Stimulated activated naive CD8-positive, alpha-beta T cell treated with anti-CD3 and anti-CD28 coated beads, Interleukin-15, Interleukin-2, amounts not matched to agents 100 U/mL and 50 U/mL, for 24 hours (primary cell): ENCODE results near the gene SPINK6.

Experiments used
- ATAC-seq: fragments of 150-1000 bp; cut with Tn5 transposase; one replicate; pipeline ENCODE4 v1.10.0; 2021
- DNase-seq: peaks from one replicate; pipeline ENCODE4 v3.0.0; 2021

Gene SPINK6, protein sequence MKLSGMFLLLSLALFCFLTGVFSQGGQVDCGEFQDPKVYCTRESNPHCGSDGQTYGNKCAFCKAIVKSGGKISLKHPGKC

DNA sequence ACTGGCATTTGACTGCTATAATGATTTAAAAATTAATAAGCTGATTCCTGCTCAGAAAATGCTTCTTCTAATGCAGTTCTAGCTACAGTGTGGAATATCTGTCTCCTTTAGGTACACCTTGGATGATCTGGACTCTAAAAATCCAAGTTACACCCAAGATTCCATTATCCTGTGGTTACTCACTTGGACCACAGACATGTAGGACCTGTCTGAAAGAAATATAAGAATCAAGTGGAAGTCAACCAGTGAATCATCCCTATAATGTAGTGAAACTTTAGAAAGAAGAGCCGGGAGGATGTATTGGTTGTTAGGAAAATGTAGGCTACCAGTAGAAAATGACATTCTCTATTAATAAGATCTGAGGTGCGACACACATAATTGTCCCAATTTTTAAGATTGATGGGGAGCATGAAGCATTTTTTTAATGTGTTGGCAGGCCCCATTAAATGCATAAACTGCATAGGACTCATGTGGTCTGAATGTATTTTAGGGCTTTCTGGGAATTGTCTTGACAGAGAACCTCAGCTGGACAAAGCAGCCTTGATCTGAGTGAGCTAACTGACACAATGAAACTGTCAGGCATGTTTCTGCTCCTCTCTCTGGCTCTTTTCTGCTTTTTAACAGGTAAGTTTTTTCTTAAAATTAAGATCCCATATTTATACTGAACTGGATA, at the start of gene SPINK6:
TSS of gene SPINK6 (plus strand) at position 512 of the 673 bp plus-strand sequence. CDS start at position 567, 55 bp downstream.
- no peak for DNase-seq
- no peak for ATAC-seq

DNA sequence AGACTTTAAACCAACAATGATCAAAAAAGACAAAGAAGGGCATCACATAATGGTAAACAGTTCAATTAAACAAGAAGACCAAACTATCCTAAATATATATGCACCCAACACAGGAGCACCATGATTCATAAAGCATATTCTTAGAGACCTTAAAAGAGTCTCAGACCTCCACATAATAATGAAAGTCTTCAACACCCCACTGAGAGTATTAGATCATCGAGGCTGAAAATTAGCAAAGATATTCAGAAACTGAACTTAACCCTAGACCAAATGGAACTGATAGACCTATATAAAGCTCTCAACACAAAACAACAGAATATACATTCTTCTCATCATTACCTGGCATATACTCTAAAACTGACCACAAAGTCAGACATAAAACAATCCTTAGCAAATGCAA, 46.2 kb upstream of the SPINK6 start:
- DNase-seq (no peak), ATAC-seq (no peak)

DNA sequence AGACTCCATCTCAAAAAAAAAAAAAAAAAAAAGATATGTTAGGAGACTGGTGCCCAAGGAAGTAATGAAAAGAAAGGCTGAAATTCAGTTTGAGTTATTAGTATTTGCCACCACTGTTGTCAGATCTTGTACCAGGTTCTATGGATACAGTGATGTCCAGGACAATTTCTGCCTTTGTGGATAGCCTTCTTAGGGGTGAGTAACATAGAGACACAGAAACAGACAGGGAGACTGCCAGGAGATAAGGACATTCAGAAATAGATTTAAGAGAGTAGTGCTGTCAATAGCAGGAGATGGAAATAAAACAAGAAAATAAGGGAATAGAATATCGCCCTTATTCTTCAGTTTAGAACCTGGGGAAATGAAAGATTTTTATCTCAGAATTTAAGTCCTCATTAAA, 40.8 kb upstream of the SPINK6 start:
- DNase-seq (no peak), ATAC-seq (no peak)

DNA sequence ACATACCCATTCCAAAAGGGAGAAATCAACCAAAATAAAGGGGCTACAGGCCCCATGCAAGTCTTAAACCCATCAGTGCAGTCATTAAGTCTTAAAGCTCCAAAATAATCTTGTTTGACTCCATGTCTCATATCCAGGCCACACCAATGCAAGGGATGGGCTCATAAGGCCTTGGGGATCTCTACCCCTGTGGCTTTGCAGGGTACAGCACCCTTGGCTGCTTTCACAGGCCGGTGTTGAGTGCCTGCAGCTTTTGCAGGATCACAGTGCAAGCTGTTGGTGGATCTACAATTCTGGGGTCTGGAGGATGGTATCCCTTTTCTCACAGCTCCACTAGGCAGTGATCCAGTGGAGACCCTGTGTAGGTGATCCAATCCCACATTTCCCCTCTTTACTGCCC, 39.5 kb upstream of the SPINK6 start:
- ATAC-seq (no peak), DNase-seq (no peak)

DNA sequence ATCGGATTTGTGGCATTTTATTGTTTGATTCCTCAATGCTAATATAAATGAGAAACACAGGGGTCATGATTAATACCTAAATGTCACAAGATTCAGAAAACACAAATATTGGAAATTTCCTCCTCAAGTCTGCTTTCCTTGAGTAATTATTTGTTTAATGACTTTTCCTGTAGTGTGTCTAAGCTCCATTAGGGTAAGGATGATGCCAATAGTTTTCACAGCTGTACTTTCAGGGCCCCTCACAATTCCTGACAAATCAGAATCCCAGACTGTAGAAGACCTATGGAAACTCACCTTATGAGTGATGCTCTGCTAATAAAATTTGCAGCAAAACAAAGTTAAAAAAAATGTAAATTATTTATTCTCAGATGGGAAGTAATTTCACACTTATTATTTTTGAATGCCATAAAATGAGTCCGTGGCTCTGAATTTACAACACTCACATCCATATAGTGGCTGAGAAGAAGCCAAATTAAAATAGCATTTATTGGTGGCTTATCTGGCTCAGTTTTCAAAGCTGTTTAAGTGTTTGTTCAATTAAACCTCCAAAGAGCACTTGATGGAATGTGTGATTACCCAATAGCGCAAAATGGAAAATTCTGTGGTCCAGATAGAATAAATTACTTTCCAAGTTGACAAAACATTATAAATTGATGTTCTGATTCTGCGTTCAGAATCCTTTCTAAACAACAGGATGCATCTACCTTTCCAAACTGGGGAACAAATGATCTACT, 36.1 kb upstream of the SPINK6 start:
- ATAC-seq, result no peak
- DNase-seq, result no peak

DNA sequence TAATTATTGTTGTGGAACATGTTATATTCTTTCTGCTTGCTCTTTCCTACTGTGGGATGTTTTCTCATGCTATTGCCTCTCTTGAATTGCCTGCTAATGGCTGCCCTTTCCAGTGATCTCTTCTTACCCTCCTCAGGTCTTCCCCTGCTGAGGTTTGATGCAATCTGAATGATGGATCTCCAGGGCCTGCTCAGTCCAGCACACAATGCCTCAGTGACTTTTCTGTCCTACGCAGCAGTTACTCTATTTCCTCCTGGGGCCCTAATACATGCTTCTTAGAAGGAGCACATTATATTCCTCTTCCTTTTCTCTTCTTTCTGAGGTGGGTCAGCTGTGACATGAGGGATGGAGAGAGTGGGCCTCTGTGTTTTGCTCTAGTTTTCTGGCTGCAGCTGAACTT, 34.6 kb upstream of the SPINK6 start, which contains the start of gene SPINK14:
TSS of gene SPINK14 (plus strand) at position 301 of the 400 bp plus-strand sequence. CDS start 1,187 bp downstream, outside the sequence.
- no peak for DNase-seq
- ATAC-seq, result no peak

DNA sequence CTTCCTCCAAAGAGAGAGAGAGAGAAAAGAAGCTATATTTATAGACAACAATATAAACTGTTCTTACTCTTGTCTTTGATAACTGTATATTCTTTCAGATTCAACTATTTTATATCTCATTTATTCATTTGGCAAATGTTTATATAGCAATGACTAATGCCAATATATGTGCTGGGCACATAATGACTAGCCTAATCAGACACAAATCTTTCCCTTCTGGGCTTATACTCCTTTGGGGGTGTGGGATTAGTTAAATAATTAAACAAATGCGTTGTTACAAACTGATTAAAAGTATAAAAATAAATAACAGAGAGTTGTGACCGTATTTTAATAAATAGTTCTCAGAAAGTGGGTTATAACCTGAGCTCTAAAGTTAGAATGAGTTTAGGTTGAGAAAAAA, 30.5 kb upstream of the SPINK6 start:
- ATAC-seq (no peak), DNase-seq (no peak)

DNA sequence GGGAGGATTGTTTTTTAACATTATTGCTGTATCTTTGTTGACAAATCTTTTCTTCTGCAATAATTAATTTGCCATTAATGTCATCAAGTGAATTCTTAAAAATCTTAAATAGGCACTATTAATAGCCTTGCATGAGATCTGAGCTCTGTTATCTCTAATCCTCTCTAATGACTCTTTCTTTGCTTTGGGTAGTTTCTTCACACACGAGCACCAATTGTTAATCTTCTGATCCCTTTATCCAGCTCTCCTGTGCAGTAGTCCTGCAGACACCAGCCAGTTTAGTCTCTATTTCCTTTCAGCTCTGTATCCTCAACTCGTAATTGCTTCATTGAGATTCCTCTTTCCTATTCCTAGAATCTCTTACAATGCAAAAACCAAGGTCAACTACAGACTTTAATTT, 26.4 kb upstream of the SPINK6 start:
- DNase-seq, result no peak
- ATAC-seq, result no peak

DNA sequence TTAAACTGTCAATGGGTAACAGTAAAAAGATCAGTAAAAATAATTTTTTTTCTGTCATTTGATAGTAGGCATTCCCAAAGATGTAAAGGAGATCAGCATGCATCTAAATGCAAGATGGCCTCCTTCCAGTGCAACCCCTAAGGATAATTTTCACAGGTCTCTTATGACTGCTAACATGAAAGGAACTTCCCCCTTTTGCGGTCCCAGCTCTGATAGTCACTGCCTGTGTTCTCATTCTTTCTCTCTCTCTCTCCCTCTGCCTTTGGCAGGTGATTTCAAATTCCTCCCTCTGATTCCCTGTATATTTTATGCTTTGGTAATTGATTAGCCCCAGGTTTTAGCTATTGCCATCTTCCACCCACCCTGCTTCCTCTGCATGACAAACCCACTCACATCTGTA, 25.6 kb upstream of the SPINK6 start:
- DNase-seq (no peak), ATAC-seq (no peak)

DNA sequence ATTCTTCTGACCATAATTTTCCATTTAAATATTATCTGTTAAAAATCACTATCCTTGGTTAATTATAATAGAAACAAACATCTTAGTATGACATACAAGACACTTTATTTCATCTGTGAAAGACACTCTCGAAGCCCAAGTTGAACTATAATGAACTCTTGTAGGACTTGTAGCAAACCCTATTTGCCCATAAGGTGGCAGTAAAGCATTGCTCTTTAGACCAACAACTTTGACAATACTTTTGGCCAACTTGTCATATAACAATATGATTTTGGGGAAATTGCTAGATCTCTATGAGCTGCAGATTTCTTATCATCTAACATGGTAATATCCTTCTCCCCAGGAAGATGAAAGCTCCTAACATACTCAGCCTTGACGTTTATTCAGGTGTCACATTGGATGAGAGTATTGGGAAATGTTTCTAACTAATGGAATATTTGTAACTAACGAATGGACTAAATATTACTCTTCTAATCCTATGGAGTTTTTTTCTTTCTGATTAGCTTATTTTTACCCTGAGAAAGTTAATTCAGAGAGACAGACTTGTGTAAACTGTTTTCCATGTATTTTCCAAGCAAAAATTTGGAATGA, 23.5 kb upstream of the SPINK6 start:
- no peak for DNase-seq
- ATAC-seq, result peak; percentile 66

DNA sequence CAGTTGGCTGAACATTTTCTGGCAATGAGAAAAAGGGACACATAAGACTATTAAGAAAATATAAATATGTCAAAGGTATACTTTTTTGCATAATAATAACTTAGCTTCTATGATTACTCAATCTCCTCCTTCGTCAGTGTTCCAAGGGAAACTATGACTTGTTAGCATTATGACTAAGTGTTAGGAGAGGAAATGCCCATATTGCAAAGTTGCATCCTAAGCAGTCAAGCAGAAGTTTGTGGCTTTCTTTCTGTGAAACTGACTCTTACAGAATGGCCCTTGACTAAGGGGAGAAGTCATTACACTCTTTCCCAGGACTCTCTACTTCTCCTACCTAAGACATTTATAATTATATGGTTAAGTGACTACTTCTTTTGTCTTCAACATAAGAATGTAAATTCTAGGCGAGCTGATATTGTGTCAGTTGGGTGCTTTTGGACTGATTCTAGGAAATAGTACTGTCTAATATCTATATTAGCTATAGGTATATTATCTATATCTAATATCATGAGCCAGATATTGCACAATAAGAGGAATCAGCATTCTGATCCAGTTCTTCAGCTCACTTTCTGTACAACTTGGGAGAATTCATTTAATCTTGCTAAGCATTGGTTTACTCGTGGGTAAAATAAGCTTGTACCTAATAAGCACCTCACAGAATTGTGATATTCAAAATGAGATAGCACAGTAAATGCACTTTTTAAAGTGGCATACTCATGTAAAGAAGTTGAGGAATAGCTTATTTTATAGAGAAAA, 16.4 kb upstream of the SPINK6 start:
- DNase-seq (no peak), ATAC-seq (peak; percentile 98)

DNA sequence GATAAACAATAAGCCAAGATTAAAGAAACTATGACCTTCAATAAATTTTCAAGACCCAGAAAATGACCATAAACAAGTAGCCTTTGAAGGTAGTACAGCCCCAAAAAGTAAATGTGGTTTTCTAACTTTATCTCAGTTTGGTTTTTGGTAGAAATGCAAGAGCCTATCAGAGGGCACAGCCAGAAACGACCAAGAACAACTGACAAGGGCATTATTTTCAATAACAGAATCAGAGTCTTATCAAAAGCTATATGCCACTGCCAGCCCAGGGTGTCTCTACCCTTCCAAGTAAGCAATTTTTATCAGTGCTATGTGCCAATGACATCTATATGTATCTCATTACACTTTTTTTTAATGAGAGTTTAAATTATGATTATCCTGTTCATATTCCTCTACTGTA, 11.8 kb upstream of the SPINK6 start:
- DNase-seq, result no peak
- ATAC-seq, result no peak

DNA sequence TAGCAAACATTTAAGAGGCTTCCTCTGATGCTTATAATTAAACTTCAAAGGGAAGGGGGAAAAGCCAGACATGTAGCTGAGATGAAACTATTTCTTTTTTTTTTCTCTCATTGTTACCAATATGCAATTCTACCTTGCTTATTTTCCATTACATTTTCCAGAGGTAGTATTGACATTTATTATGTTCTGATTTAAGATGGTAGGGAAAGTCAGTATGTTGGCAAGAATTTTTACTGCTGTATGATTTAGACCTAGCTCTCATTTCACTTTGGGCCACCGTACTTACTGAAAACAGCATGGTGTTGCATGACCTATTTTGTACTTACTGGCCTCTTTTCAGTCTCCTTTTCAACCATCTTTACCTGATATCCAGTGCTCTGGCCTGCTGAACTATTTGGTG, 9.6 kb upstream of the SPINK6 start:
- DNase-seq, result no peak

DNA sequence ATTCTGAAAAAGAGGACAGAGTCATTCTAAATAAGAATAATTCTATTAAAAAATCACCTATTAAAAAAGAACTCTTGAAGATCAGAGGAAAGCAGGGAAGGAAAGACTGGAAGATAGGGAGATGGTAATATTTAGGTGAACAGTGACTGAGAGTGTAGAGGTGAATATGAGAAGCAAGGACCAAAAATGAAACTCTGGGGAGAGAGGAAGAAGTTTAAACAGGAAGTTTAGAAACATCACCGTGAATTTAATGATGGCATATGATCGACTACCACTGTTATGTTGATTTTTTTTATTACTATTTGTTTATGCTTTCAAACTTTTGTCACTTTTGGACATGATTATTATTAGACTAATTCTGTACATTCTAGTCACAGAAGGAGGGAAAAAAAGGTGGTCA, 1.7 kb upstream of the SPINK6 start:
- DNase-seq (no peak), ATAC-seq (no peak)

More for the DNA sequence above, 9.6 kb upstream of the SPINK6 start:
- no peak for ATAC-seq

DNA sequence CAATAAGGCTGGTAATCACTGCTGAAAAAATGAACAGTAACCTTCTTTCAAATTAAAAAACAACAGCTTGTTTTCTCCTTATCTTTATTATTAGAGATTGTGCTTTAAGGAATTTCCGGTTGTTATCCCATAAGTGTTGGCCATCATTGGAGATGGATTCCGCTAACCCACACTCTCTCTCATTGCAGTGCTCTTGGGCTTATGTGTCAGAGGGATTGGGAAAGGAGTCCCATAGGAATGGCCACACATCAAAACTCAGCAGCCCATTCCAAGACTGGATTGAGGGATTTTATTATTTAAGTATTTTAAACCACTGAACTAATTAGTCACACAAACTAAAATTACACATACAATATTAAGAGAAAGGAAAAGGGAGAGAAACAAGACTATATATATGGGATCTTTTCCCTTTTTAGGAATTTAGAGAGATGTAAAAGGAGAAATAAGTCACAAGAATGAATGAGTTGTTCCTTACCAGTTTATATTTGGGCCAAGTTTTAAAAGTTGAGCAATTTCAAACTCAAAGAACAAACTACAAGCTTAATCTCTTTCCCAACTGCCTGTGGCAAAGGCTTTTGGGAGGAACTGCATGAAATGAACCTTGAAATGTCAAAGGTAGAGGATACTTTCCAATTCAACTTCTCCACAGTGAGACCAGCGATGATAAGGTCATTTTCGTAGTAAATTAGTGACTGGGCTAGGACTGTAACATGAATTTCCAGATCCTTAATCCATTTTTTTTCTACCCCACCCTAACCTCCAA, 2.4 kb downstream of the SPINK6 start:
- no peak for ATAC-seq
- no peak for DNase-seq

DNA sequence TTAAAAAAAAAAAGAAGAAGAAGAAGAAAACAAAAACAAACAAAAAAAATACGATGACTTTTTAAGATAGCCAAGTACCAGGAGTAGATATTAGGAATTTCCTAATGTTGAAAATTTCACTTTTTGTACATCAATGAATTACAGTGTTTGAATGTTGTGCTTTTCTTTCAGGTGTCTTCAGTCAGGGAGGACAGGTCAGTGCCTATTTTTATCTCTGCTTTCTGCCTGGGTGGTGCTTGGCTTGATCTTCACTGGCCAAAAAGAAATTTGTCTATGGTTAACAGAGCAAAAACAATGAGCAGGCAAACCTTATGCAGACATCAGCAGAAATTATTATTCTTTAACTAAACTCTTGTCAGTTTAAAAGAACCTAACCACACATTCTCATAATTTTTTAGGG, 3.0 kb downstream of the SPINK6 start:
- ATAC-seq (no peak), DNase-seq (no peak)

DNA sequence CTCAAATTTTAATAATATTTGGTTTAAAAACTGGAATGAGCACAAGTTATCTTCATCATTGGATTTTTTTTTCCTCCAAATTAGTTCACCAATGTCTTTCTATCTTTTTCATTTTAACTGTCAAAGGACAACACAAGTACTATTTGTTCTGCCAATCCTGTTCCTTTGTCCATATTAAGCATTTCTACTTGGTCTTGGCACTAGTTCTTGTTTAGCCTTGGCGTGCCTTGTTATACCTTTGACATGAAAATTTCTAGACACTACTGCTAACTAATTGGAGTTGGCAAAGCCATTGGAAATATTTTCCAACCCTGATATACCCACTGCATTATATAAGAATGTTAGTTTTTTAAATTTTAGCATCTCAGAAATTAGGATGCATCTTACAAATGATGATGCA, 3.8 kb downstream of the SPINK6 start:
- DNase-seq (no peak), ATAC-seq (no peak)

DNA sequence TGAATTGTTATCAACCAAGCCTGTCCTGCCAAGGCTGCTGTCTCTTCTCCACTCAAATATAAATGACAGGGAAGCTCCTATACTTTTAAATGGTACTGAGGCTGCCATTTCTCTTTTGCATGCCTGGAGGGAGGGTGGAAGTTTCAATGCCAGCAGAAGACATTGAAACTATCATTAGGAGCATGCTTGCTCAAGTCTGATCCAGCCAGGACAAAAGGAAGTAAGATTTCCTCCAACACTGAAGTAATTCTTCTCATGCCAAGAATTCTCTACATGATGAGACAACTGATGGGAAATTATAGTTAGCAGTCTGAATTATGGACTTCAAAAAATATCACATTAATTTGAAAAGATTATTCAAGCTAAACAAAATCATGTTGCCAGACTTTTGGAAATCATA, 5.4 kb downstream of the SPINK6 start:
- ATAC-seq, result no peak
- DNase-seq, result no peak

DNA sequence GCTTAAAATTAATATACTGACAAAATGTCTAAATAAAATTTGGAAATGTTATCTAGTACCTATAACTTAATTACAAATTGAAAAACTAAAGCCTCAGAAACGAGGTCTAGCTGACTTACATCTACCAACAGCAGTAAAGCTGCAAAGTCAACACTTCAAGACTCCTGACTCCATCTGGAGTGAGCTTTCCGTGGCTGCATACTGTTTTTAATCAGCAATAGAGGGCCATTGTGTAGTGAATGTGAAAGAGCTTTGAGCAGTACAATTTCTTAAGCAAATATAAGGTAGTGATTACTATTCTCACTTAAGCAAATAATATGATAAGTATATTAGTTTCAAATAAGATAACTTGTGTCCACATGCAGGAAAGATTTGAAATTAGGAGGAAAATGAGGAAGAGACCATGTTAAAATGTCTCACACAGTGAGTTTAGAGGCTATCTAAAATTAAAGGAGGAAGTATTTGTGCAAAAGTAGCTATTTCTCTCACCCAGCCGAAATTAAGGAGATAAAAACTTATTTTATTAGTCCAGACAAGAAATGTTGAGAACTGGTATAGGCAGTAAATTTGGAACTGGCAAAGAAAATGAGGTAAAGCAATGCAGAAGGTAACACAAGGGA, 6.4 kb downstream of the SPINK6 start:
- ATAC-seq (no peak), DNase-seq (no peak)

DNA sequence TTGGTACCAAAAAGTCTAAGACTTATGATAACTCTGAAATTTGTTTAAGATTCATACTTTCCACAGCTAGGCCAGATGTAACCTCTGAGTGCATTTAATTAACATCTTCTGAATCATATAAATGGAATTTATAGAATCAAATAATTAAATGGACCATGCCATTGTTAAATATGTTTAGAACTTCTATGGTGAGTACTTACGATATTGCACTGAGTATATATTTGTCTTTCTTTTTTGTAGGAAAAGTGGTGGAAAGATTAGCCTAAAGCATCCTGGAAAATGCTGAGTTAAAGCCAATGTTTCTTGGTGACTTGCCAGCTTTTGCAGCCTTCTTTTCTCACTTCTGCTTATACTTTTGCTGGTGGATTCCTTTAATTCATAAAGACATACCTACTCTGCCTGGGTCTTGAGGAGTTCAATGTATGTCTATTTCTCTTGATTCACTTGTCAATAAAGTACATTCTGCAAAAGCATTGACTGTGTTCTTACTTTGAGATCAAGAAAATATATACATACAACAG, 11.9 kb downstream of the SPINK6 start:
- ATAC-seq (no peak), DNase-seq (no peak)

DNA sequence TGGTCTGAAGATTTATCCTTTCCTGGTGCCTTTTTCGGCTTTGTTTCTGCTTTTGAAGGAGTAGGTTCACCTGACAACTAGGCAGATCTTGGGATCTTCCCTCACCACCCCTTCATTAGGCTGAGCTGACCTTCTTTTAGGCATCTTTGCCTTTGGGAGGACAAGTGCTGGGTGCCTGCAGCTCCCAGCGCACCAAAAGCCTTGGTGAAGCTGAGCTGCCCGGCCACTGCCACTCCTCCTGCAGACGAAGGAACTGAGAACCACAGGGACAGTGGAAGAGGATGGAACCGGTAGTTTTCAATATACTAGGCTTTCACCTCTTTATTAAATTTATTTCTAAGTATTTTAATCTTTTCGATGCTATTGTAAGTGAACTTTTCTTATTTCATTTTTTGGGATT, 18.7 kb downstream of the SPINK6 start:
- no peak for DNase-seq
- ATAC-seq, result no peak
